GM23338 (cell line): Measurements from ENCODE around the gene SNTB2. TPM values are rescaled to one million over a fixed set of nuclear protein-coding genes. Genes with fewer than 3 reads are reported as not detected.

Experiments
- ATAC-seq: fragments of 200-7000 bp; cut with Tn5 transposase; 3 replicates; pipeline ENCODE4 v1.9.1; 2020
- DNase-seq: peaks from one replicate; pipeline ENCODE4 v3.0.0-alpha.2; 2015; ENCODE audit warnings: low spot score
- H2AFZ ChIP-seq: fragments of 200-600 bp; sonication (generic); 2 replicates; pipeline ENCODE4 v1.8.0; 2016; ENCODE audit warnings: antibody characterized with exemption, mild to moderate bottlenecking, moderate library complexity
- H3F3A ChIP-seq: fragments of 200-600 bp; sonication (generic); replicated peaks from 2 replicates; pipeline ENCODE4 v1.8.0; 2017; ENCODE audit warnings: antibody characterized with exemption, mixed run types, low read depth
- H3K27ac ChIP-seq: fragments of 200-600 bp; sonication (generic); 2 replicates; pipeline ENCODE4 v1.6.1; 2016; ENCODE audit warnings: low read depth
- H3K27me3 ChIP-seq: fragments of 200-600 bp; sonication (generic); 2 replicates; pipeline ENCODE4 v1.8.0; 2016; ENCODE audit warnings: mild to moderate bottlenecking, mixed run types, moderate library complexity; ENCODE audit not compliant: insufficient read depth
- H3K36me3 ChIP-seq: fragments of 200-600 bp; sonication (generic); 2 replicates; pipeline ENCODE4 v1.8.0; 2016; ENCODE audit warnings: mild to moderate bottlenecking; ENCODE audit not compliant: insufficient read depth
- H3K4me1 ChIP-seq: fragments of 200-600 bp; sonication (generic); 2 replicates; pipeline ENCODE4 v1.8.0; 2016; ENCODE audit warnings: mild to moderate bottlenecking, moderate library complexity; ENCODE audit not compliant: insufficient read depth
- H3K4me2 ChIP-seq: fragments of 200-600 bp; sonication (generic); 2 replicates; pipeline ENCODE4 v1.7.1; 2017; ENCODE audit warnings: mixed run types
- H3K4me3 ChIP-seq: fragments of 200-600 bp; sonication (generic); 2 replicates; pipeline ENCODE4 v1.6.1; 2016; ENCODE audit warnings: mixed run types
- H3K79me2 ChIP-seq: fragments of 200-600 bp; sonication (generic); replicated peaks from 2 replicates; pipeline ENCODE4 v1.8.0; 2017; ENCODE audit warnings: mild to moderate bottlenecking; ENCODE audit not compliant: insufficient read depth
- H3K9me2 ChIP-seq: fragments of 200-600 bp; sonication (generic); 2 replicates; pipeline ENCODE4 v1.8.0; 2017; ENCODE audit not compliant: insufficient read depth
- H4K20me1 ChIP-seq: fragments of 200-600 bp; sonication (generic); replicated peaks from 2 replicates; pipeline ENCODE4 v1.8.0; 2017; ENCODE audit warnings: mild to moderate bottlenecking; ENCODE audit not compliant: insufficient read depth
- H3K27ac Mint-ChIP-seq: 2 replicates; pipeline ENCODE4 v1.8.0; 2020; ENCODE audit warnings: inconsistent platforms, mild to moderate bottlenecking, moderate library complexity, mixed read lengths
- H3K27me3 Mint-ChIP-seq: 3 replicates; pipeline ENCODE4 v1.8.0; 2022; ENCODE audit warnings: low read depth, mild to moderate bottlenecking, moderate library complexity, mixed read lengths, inconsistent platforms; ENCODE audit not compliant: insufficient read depth, poor library complexity
- H3K36me3 Mint-ChIP-seq: 3 replicates; pipeline ENCODE4 v1.8.0; 2021; ENCODE audit warnings: low read depth, mild to moderate bottlenecking, inconsistent platforms, moderate library complexity, mixed read lengths
- H3K4me1 Mint-ChIP-seq: 3 replicates; pipeline ENCODE4 v1.8.0; 2020; ENCODE audit warnings: mild to moderate bottlenecking, inconsistent platforms, mixed read lengths
- H3K4me3 Mint-ChIP-seq: 3 replicates; pipeline ENCODE4 v1.8.0; 2021; ENCODE audit warnings: moderate library complexity, mild to moderate bottlenecking, inconsistent platforms, mixed read lengths
- H3K9me3 Mint-ChIP-seq: 3 replicates; pipeline ENCODE4 v1.8.0; 2020; ENCODE audit warnings: moderate library complexity, mild to moderate bottlenecking, inconsistent platforms, mixed read lengths
- CREB1 ChIP-seq: fragments of 250-450 bp; sonication (Bioruptor Pico); IDR thresholded peaks from 2 replicates; pipeline ENCODE4 v1.5.0; 2020; ENCODE audit warnings: low read depth, mild to moderate bottlenecking, moderate library complexity
- EZH2 ChIP-seq: fragments of 200-600 bp; sonication (generic); IDR thresholded peaks from one replicate; pipeline ENCODE4 v1.8.0; 2017; ENCODE audit warnings: antibody characterized with exemption, mild to moderate bottlenecking, low read depth; ENCODE audit not compliant: unreplicated experiment
- EZH2phosphoT487 ChIP-seq: fragments of 200-600 bp; sonication (generic); IDR thresholded peaks from one replicate; pipeline ENCODE4 v1.8.1; 2018; ENCODE audit warnings: antibody characterized with exemption; ENCODE audit not compliant: unreplicated experiment
- JUNB ChIP-seq: IDR thresholded peaks from one replicate; pipeline ENCODE4 v1.6.1; 2016; ENCODE audit warnings: antibody characterized with exemption; ENCODE audit not compliant: unreplicated experiment
- NANOG ChIP-seq: IDR thresholded peaks from 2 replicates; pipeline ENCODE4 v1.6.1; 2016; ENCODE audit warnings: antibody characterized with exemption, borderline replicate concordance
- POLR2AphosphoS5 ChIP-seq: IDR thresholded peaks from 2 replicates; pipeline ENCODE4 v1.6.1; 2016; ENCODE audit warnings: antibody characterized with exemption, low read depth
- STAT1 ChIP-seq: IDR thresholded peaks from one replicate; pipeline ENCODE4 v1.6.1; 2016; ENCODE audit warnings: antibody characterized with exemption; ENCODE audit not compliant: unreplicated experiment
- ZNF114 ChIP-seq: fragments of 250-450 bp; sonication (Bioruptor Pico); IDR thresholded peaks from 2 replicates; pipeline ENCODE4 v1.5.0; 2020; ENCODE audit warnings: mild to moderate bottlenecking, moderate library complexity
- ZNF331 ChIP-seq: fragments of 250-450 bp; sonication (Bioruptor Pico); IDR thresholded peaks from 2 replicates; pipeline ENCODE4 v1.5.0; 2020; ENCODE audit warnings: low read depth, mild to moderate bottlenecking, moderate library complexity
- polyA plus RNA-seq: library from polyadenylated mRNA; unstranded; fragments of >200 nt; fragmentation: Nextera tagmentation; extraction: Ambion mirVana; gene quantifications from 2 replicates; pipeline ENCODE4 v1.2.1, GENCODE V29; 2016
- total RNA-seq: library from RNA; depleted of rRNA; stranded (reverse); fragments of >200 nt; shearing (Covaris generic); gene quantifications from 2 replicates; pipeline ENCODE4 v1.2.3, GENCODE V29; 2014
- TF ChIP-seq, protein P1 (sequence below), 2 experiments: fragments of 200-600 bp in 1 of 2; sonication (generic) in 1 of 2; conservative IDR thresholded peaks; 2 replicates each; pipeline versions ENCODE4 v1.5.1 to v1.6.1; 2016 to 2017; ENCODE audit warnings: antibody characterized with exemption in 2 of 2, low read depth in 2 of 2, mild to moderate bottlenecking in 2 of 2, moderate library complexity in 1 of 2
- TF ChIP-seq, protein P2 (sequence below): fragments of 250-450 bp; sonication (Bioruptor Pico); IDR thresholded peaks from 2 replicates; pipeline ENCODE4 v1.5.0; 2020; ENCODE audit warnings: mild to moderate bottlenecking, moderate library complexity
- TF ChIP-seq, protein P3 (sequence below): IDR thresholded peaks from one replicate; pipeline ENCODE4 v1.6.1; 2018; ENCODE audit warnings: antibody characterized with exemption; ENCODE audit not compliant: unreplicated experiment
- TF ChIP-seq, protein P4 (sequence below): IDR thresholded peaks from 2 replicates; pipeline ENCODE4 v1.6.1; 2016; ENCODE audit warnings: antibody characterized with exemption

SNTB2 gene
- total and polyA plus RNA-seq, 2 experiments from 2014 or later = 4.8 to 42.7 TPM

DNA sequence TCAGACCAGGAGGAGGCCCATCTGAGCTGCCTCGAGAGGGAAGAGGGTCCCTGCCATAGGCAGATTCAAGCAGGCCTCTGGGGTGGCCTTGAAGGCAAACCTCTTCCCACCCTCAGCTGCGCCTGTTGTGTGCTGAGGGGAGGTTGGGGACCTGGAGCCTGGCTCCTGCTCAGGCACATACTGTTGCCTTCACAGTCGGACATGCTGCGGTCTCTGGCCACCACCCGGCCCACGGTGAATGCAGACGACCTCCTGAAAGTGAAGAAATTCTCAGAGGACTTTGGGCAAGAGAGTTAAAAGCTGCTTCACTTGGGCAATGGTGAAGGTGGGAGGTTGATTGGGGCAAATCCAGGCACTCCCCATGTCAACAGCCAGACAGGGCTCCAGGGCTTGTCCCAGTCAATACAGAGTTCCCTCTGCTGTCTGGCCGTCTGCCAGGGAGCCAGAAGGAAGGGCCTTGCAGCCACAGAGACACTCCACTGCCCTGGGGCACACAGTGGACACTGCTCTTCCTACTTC lies 137.1 kb downstream of the SNTB2 start:
- H3K4me1 Mint-ChIP-seq = peaks cover 14% of the 10 kb centered on the region
- ATAC-seq = no peak
- peaks cover 48% of the 10 kb centered on the region for H4K20me1 ChIP-seq

More for the DNA sequence above, 137.1 kb downstream of the SNTB2 start:
- no peak for DNase-seq
- Histone ChIP-seq H3K9me2 (no peaks in the 10 kb centered on the region), H3K4me1 (peaks cover 17% of the 10 kb centered on the region), H2AFZ (no peak overlapping the region), H3K4me3 (no peak overlapping the region), H3K4me2 (no peak overlapping the region), H3K36me3 (peaks cover 15% of the 10 kb centered on the region), H3K27ac (peak overlapping the region; percentile 59; the same call in 1 of the 2 replicates), H3K27me3 (no peaks in the 10 kb centered on the region), H3F3A (peaks cover 27% of the 10 kb centered on the region; the same call in 1 of the 2 replicates), H3K79me2 (peaks cover 47% of the 10 kb centered on the region)
- TF ChIP-seq, protein P1, sequence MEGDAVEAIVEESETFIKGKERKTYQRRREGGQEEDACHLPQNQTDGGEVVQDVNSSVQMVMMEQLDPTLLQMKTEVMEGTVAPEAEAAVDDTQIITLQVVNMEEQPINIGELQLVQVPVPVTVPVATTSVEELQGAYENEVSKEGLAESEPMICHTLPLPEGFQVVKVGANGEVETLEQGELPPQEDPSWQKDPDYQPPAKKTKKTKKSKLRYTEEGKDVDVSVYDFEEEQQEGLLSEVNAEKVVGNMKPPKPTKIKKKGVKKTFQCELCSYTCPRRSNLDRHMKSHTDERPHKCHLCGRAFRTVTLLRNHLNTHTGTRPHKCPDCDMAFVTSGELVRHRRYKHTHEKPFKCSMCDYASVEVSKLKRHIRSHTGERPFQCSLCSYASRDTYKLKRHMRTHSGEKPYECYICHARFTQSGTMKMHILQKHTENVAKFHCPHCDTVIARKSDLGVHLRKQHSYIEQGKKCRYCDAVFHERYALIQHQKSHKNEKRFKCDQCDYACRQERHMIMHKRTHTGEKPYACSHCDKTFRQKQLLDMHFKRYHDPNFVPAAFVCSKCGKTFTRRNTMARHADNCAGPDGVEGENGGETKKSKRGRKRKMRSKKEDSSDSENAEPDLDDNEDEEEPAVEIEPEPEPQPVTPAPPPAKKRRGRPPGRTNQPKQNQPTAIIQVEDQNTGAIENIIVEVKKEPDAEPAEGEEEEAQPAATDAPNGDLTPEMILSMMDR (conservative IDR thresholded peaks at IDR 0.05; ENCODE audit: low read depth in 2 of 2) = no peak
- TF ChIP-seq STAT1 (no peak), ZNF331 (CRISPR knock-in tag) (no peak), NANOG (no peak), JUNB (no peak), CREB1 (CRISPR knock-in tag) (no peak), POLR2AphosphoS5 (no peak), EZH2 (no peak), EZH2phosphoT487 (no peak), ZNF114 (CRISPR knock-in tag) (no peak)
- TF ChIP-seq, protein P2, sequence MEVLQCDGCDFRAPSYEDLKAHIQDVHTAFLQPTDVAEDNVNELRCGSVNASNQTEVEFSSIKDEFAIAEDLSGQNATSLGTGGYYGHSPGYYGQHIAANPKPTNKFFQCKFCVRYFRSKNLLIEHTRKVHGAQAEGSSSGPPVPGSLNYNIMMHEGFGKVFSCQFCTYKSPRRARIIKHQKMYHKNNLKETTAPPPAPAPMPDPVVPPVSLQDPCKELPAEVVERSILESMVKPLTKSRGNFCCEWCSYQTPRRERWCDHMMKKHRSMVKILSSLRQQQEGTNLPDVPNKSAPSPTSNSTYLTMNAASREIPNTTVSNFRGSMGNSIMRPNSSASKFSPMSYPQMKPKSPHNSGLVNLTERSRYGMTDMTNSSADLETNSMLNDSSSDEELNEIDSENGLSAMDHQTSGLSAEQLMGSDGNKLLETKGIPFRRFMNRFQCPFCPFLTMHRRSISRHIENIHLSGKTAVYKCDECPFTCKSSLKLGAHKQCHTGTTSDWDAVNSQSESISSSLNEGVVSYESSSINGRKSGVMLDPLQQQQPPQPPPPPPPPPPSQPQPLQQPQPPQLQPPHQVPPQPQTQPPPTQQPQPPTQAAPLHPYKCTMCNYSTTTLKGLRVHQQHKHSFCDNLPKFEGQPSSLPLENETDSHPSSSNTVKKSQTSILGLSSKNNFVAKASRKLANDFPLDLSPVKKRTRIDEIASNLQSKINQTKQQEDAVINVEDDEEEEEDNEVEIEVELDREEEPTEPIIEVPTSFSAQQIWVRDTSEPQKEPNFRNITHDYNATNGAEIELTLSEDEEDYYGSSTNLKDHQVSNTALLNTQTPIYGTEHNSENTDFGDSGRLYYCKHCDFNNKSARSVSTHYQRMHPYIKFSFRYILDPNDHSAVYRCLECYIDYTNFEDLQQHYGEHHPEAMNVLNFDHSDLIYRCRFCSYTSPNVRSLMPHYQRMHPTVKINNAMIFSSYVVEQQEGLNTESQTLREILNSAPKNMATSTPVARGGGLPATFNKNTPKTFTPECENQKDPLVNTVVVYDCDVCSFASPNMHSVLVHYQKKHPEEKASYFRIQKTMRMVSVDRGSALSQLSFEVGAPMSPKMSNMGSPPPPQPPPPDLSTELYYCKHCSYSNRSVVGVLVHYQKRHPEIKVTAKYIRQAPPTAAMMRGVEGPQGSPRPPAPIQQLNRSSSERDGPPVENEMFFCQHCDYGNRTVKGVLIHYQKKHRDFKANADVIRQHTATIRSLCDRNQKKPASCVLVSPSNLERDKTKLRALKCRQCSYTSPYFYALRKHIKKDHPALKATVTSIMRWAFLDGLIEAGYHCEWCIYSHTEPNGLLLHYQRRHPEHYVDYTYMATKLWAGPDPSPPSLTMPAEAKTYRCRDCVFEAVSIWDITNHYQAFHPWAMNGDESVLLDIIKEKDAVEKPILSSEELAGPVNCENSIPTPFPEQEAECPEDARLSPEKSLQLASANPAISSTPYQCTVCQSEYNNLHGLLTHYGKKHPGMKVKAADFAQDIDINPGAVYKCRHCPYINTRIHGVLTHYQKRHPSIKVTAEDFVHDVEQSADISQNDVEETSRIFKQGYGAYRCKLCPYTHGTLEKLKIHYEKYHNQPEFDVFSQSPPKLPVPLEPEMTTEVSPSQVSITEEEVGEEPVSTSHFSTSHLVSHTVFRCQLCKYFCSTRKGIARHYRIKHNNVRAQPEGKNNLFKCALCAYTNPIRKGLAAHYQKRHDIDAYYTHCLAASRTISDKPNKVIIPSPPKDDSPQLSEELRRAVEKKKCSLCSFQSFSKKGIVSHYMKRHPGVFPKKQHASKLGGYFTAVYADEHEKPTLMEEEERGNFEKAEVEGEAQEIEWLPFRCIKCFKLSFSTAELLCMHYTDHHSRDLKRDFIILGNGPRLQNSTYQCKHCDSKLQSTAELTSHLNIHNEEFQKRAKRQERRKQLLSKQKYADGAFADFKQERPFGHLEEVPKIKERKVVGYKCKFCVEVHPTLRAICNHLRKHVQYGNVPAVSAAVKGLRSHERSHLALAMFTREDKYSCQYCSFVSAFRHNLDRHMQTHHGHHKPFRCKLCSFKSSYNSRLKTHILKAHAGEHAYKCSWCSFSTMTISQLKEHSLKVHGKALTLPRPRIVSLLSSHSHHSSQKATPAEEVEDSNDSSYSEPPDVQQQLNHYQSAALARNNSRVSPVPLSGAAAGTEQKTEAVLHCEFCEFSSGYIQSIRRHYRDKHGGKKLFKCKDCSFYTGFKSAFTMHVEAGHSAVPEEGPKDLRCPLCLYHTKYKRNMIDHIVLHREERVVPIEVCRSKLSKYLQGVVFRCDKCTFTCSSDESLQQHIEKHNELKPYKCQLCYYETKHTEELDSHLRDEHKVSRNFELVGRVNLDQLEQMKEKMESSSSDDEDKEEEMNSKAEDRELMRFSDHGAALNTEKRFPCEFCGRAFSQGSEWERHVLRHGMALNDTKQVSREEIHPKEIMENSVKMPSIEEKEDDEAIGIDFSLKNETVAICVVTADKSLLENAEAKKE = no peak
- TF ChIP-seq, protein P3, sequence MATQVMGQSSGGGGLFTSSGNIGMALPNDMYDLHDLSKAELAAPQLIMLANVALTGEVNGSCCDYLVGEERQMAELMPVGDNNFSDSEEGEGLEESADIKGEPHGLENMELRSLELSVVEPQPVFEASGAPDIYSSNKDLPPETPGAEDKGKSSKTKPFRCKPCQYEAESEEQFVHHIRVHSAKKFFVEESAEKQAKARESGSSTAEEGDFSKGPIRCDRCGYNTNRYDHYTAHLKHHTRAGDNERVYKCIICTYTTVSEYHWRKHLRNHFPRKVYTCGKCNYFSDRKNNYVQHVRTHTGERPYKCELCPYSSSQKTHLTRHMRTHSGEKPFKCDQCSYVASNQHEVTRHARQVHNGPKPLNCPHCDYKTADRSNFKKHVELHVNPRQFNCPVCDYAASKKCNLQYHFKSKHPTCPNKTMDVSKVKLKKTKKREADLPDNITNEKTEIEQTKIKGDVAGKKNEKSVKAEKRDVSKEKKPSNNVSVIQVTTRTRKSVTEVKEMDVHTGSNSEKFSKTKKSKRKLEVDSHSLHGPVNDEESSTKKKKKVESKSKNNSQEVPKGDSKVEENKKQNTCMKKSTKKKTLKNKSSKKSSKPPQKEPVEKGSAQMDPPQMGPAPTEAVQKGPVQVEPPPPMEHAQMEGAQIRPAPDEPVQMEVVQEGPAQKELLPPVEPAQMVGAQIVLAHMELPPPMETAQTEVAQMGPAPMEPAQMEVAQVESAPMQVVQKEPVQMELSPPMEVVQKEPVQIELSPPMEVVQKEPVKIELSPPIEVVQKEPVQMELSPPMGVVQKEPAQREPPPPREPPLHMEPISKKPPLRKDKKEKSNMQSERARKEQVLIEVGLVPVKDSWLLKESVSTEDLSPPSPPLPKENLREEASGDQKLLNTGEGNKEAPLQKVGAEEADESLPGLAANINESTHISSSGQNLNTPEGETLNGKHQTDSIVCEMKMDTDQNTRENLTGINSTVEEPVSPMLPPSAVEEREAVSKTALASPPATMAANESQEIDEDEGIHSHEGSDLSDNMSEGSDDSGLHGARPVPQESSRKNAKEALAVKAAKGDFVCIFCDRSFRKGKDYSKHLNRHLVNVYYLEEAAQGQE = no peak
- TF ChIP-seq, protein P4, sequence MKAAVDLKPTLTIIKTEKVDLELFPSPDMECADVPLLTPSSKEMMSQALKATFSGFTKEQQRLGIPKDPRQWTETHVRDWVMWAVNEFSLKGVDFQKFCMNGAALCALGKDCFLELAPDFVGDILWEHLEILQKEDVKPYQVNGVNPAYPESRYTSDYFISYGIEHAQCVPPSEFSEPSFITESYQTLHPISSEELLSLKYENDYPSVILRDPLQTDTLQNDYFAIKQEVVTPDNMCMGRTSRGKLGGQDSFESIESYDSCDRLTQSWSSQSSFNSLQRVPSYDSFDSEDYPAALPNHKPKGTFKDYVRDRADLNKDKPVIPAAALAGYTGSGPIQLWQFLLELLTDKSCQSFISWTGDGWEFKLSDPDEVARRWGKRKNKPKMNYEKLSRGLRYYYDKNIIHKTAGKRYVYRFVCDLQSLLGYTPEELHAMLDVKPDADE = no peak
- H3K27me3 Mint-ChIP-seq = peaks cover 23% of the 10 kb centered on the region
- 0 out of 3 replicates have a peak, but pooled peaks cover 1% of the 10 kb centered on the region for H3K9me3 Mint-ChIP-seq
- no peak overlapping the region for H3K4me3 Mint-ChIP-seq
- no peak overlapping the region for H3K27ac Mint-ChIP-seq
- peaks cover 92% of the 10 kb centered on the region for H3K36me3 Mint-ChIP-seq
